Measurements from ENCODE around the gene PRKCA.
"Not testable (repeated sequence)": the region's sequence is repeated elsewhere in the genome, so short reads cannot be mapped to it uniquely, and the experiment has no call there.

PRKCA gene

DNA sequence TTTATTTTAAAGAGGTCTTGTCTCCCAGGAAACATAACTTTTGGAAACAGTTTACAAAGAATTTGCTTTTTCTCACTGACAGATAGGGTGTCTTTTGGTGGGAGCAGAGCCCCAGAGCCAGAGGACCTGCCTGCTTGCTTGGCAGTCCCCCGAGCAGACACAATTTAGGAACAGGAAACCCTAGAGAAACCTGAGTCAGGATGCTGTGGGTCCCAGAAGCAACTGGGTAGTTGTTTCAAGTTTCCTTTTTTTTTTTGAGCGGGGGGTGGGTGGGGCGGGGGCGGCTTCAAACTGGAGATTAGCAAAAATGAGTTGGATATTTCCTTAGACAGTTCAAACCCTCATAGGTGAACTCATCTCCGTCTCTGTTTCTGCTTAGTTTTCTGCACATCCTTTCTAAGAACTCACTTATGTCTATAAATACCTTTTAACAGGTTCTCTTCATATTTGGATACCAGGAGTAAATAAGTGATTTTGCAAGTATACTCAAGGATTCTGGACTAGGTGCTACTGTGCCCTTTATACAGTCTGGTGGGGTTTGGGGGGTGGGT lies 135.1 kb downstream of the PRKCA start:
- DNase-seq (ENCODE audit: low read depth in 3 of 3), result no peak

- no peak for DNase-seq (ENCODE audit: low read depth in 3 of 3)
These were observed 135.7 kb downstream of the PRKCA start for GRCh38 chr17:66438101-66438500.

GRCh38 chr17:66441101-66441661 lies 138.8 kb downstream of the PRKCA start:
- no peak for DNase-seq (ENCODE audit: low read depth in 3 of 3)

GRCh38 chr17:66443166-66443565 lies 140.8 kb downstream of the PRKCA start:
- DNase-seq (ENCODE audit: low read depth in 3 of 3), result no peak

DNA sequence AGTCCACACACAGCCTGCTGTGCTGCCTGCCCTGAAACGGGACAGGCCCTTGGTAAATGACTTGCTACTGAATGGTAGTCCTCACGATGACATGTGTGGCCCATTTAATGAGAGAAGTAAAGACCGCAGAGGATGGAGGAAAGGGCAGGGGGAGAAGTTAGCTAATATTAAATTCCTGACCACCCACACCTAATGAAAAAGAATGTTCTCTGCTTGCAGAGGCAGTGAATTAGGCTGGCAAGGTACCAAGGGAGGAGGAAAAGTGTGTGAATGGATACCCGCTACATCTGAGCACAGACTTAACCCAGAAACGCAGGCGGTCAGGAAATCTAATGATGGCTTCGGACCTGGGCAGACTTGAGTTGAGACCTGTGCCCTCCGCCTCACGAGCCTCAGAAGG lies 141.2 kb downstream of the PRKCA start:
- DNase-seq (ENCODE audit: low read depth in 3 of 3), result no peak

DNA sequence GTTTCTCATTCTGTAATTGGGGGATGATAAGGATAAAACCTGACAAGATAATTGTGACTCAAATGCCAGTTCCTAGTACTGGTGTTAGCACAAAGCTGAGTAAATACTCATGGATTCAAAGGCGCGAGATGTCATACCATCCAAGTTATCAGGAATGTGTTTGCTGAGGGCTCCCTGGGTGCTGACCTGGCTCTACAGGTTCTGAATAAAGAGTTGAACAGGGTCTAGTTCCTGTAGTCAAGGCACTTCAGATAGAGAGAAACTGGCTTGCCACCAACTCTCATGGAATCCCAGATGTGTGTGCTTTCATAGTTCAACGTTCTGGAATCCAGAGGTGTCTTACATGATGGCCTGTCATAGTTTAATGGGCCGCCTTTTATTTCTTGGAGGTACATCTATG lies 141.6 kb downstream of the PRKCA start:
- DNase-seq (ENCODE audit: low read depth in 3 of 3), result no peak

DNA sequence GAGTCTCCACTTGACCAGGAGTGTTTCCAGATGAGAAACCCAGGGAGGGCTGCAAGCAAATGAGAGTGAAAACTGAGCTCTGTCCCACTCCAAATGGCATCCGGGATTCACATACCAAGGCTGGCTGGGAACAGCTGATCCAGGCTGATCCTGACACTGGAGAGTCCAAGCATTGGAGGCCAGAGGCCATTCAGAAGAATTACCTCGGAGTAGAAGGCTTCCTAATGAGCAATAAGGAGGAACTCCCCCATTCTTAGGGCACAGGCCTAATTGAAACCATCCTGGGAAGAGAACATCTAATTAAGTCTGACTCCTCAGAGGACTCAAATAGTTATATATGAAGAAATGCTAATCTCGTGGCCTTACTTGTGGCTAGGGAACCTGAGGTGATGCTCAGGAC lies 142.8 kb downstream of the PRKCA start:
- no peak for DNase-seq (ENCODE audit: low read depth in 3 of 3)

- DNase-seq (ENCODE audit: low read depth in 3 of 3), result no peak
These were observed 144.0 kb downstream of the PRKCA start for GRCh38 chr17:66446419-66446818.

DNA sequence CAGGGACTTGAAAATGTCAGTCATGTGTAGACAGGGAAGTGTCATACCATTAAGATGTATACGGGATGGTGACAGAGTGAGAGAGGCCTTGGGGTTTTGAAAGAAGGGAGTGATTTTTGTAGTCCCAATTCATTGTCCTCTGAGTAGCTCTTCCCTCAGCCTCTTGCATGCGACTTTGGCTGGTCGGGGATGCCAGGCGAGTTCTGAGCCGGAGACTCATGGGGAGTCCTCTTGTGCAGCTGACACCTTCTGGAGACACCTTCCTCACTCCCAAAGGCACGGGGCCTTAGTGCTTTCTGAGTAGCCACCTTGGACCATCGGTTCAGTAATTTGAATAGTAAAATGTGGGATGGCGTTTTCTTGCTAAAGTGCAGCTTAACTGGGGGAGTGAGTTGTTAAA lies 144.7 kb downstream of the PRKCA start:
- DNase-seq (ENCODE audit: low read depth in 3 of 3), result no peak

DNA sequence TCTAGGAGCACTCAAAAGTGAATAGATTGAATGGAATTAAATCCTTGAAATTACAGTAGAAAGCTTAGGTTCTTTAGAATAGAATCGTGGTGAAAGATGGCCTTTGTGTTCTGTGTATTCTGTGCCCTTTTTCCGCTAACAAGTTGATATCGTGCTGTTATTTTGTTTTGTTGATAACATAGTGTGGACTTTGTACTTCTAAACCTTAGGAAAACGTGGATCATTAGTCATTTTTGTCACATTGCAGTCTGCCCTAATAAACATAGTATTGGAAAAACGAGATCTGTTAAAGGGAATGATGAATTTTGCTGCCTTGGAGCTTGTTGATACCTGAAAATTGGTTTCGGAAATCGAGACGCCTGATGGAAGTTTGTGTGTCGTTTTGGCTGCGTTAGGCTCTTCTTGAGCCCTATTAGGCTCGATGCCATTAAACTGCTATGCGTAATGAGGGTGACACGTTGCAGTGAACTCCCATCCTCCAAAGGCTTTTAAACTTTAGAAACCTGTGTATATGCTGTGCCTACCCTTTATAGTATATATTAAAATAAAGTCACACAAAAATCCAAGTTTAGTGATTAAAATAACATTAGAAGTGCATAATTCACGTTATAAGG lies 145.7 kb downstream of the PRKCA start:
- no peak for DNase-seq (ENCODE audit: low read depth in 3 of 3)

GRCh38 chr17:66449418-66449977 lies 147.1 kb downstream of the PRKCA start:
- DNase-seq (ENCODE audit: low read depth in 3 of 3), result no peak

- DNase-seq (ENCODE audit: low read depth in 3 of 3), result no peak
These were observed 147.8 kb downstream of the PRKCA start for GRCh38 chr17:66450008-66450851.

DNA sequence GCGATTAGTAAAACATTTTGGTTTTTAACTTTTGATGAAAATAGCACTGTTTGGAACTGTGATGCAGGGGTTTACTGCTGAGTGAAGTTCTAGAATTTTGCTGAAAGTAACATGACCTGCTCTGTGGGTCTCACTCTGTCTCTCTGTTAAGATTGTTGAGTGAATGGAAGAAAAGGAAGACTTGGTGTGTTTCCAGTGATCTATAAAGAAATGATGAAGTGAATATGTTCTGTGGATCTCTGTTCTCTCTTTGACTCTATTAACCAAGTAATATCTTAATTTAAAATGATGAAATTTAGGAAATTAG lies 148.4 kb downstream of the PRKCA start:
- DNase-seq (ENCODE audit: low read depth in 3 of 3), result no peak

DNA sequence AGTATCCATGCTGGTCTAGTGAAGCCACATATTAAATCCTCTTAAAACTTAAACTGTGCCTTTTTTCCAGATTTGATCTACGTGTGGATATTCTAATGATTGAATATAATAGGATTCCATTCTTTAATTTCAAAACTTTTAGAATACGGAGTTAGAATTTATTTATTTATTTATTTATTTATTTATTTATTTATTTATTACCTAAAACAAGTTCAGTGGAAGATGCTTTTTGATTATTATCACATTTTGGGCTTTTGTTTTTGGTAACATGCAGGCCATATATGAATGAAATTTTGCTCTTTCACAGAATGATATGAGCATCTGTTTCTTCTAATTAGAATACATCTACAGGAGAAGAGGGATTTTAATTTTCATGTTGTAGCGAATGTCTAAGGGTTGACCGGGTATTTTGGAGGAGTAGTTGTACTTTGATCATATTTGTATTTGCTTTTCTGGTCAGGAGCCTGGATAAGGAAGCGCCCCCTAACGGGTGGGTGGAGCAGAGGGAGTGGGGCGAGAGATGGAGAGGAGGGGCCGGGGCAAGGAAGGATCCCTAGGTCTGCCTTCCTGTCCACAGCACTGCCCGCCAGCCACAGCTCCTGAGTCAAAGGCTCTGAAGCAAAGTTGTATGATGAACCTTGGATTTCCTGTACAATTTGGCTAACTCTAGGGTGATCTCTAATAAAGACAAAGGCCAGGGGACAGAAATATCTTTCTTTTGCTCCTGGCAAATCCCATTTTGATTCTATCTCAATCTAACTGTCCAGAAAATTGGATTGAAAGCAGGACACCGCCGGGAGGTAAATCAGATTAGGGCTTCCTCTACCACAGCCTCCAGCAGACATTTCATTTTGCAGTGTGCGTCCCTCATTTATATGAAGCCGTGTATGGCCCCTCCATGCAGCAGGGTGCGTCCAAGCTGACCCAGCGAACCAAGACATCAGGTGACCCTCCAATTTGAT lies 149.1 kb downstream of the PRKCA start:
- DNase-seq (ENCODE audit: low read depth in 3 of 3), result no peak

- DNase-seq (ENCODE audit: low read depth in 3 of 3), result no peak
These were observed 152.6 kb downstream of the PRKCA start for GRCh38 chr17:66455060-66455459.

DNA sequence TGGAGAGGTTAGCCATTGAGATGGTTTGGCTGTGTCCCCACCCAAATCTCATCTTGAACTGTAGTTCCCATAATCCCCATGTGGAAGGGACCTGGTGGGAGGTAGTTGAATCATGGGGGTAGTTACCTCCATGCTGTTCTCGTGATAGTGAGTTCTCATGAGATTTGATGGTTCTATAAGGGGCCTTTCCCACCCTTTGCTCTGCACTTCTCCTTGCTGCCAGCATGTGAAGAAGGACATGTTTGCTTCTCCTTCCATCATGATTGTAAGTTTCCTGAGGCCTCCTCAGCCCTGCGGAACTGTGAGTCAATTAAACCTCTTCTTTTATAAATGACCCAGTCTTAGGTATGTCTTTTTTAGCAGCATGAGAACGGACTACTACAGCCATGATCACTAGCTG lies 155.1 kb downstream of the PRKCA start:
- DNase-seq (ENCODE audit: low read depth in 3 of 3), result not testable (repeated sequence)

DNA sequence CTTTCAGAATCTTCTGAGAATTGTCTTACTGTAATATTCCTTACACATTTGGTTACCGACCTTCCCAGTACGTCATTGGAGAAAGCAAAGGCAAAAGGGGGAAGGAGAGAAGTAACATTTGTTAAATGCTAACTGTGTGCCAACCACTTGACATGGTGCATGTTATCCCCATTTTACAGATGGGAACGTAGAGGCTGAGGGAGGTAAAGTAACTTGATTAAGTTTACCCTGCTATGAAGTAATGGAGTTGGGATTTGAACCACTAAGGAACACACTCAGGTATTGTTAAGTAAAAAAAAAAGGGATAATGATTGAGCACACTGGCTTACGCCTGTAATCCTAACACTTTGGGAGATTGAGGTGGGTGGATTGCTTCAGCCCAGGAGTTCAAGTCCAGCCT lies 156.4 kb downstream of the PRKCA start:
- DNase-seq (ENCODE audit: low read depth in 3 of 3), result no peak

DNA sequence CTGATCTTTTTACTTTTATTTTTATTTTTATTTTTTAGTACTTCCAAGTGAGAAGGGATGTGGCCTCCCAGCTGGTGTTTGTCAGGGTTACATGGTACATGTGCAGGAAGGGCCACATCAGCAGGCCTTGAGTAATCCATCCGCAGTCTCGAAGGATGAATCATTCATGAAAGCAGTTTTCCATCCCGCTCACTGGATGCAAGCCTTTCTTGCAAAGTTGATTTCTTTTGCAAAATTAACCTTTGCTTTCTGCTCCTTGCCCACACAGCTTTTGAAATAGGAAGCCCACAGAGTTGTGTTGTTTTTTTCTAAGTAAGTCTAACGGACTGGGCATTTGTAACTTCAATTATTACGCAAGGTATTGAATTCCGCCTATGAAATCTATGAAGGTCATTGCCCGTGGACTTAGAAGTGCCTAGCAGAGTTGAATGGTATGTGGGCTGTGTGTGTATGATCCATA lies 157.4 kb downstream of the PRKCA start:
- no peak for DNase-seq (ENCODE audit: low read depth in 3 of 3)

DNA sequence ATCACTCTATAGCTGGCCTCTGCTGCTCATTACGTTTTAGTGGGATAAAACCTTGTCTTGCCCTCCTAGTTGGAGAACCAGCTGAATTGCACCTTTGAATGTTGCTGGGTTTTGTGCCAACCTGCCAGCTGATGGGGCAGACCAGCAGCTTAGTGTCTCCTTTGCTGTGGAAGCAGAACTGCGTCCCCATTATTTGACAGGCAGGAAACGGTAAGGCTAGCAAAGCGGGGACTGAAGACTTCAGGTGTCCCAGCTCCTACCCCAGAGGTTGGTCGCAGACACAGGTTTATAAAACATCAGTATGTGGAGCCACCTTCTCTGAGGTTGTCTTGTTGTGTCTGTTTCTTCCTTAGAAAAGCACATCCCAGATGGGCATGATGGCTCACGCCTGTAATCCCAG lies 158.1 kb downstream of the PRKCA start:
- DNase-seq (ENCODE audit: low read depth in 3 of 3), result no peak

DNA sequence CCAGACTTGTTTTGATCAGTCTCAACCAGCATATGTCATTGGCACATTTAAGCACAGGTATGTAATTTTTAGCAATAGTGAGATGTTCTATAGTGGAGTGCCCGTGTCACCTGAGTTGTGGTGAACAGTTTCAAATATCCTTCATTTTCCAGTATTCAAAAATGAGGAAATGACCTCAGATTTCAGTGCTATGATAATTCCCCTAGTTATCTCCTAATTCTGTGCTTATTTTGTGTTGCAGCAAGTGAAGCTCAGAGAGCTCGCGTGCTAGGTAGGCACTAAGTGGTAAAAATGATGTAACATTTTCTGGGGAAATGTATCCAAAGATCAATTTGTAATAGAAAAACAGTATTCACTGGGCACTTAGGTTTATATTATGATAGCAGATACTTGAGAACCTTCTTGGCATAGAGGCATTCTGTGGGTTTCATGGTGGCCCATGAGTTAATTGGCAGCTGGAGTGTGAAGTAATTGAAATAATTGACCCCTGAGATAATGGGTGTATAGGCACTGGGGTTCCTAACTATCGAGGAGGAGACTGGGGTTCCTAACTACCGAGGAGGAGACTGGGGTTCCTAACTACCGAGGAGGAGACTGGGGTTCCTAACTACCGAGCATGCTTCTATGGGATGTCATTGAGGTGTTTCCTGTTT lies 159.1 kb downstream of the PRKCA start:
- no peak for DNase-seq (ENCODE audit: low read depth in 3 of 3)

- DNase-seq (ENCODE audit: low read depth in 3 of 3), result no peak
These were observed 159.6 kb downstream of the PRKCA start for GRCh38 chr17:66462010-66462409.

All from stimulated activated CD4-positive, alpha-beta T cell treated with anti-CD3 and anti-CD28 coated beads, TNF-alpha, amount 100 ng/mL, for 48 hours (primary cell).